ENCODE results near the gene BMERB1. TPM values are rescaled to one million over a fixed set of nuclear protein-coding genes. Genes with fewer than 3 reads are reported as not detected.

Gene BMERB1
- total RNA-seq, 2 donors from 2014 or later, result 55.0 to 55.3 TPM

- Histone ChIP-seq H3K27ac (no peak overlapping the region), H3K9me3 (peaks cover 0 to 19% of the 10 kb centered on the region in 2 donors), H3K4me1 (peaks cover 0 to 19% of the 10 kb centered on the region in 2 donors), H3K36me3 (peaks cover 55% of the 10 kb centered on the region), H3K27me3 (no peaks in the 10 kb centered on the region), H3K4me3 (no peak overlapping the region)
- DNase-seq (ENCODE audit: low spot score), result no peak
- no peak for TF ChIP-seq CTCF (IDR thresholded peaks at IDR 0.05)
These were observed 152.9 kb downstream of the BMERB1 start for GRCh38 chr16:15587152-15587825.

- Histone ChIP-seq H3K4me1 (peaks cover 0 to 30% of the 10 kb centered on the region in 2 donors), H3K36me3 (peaks cover 58% of the 10 kb centered on the region)
These were observed 157.9 kb downstream of the BMERB1 start for GRCh38 chr16:15592324-15592723.

GRCh38 chr16:15593235-15593634 lies 158.8 kb downstream of the BMERB1 start:
- Histone ChIP-seq H3K4me3 (no peak overlapping the region), H3K36me3 (peaks cover 58% of the 10 kb centered on the region), H3K27me3 (no peaks in the 10 kb centered on the region), H3K27ac (no peak overlapping the region), H3K9me3 (no peaks in the 10 kb centered on the region), H3K4me1 (peaks cover 0 to 30% of the 10 kb centered on the region in 2 donors)
- no peak for TF ChIP-seq CTCF (IDR thresholded peaks at IDR 0.05)
- no peak for DNase-seq (ENCODE audit: low spot score)

More at GRCh38 chr16:15592324-15592723, 157.9 kb downstream of the BMERB1 start:
- DNase-seq (ENCODE audit: low spot score), result no peak
- Histone ChIP-seq H3K4me3 (no peak overlapping the region), H3K9me3 (no peaks in the 10 kb centered on the region), H3K27ac (peak overlapping the region in 1 of 2 donors; percentile 8), H3K27me3 (no peaks in the 10 kb centered on the region)
- TF ChIP-seq CTCF (IDR thresholded peaks at IDR 0.05), result no peak

- Histone ChIP-seq H3K9me3 (no peaks in the 10 kb centered on the region), H3K27ac (no peak overlapping the region), H3K27me3 (no peaks in the 10 kb centered on the region), H3K4me1 (peaks cover 0 to 28% of the 10 kb centered on the region in 2 donors), H3K4me3 (no peak overlapping the region), H3K36me3 (peaks cover 60% of the 10 kb centered on the region)
- DNase-seq (ENCODE audit: low spot score), result no peak
- TF ChIP-seq CTCF (IDR thresholded peaks at IDR 0.05), result no peak
These were observed 160.4 kb downstream of the BMERB1 start for GRCh38 chr16:15594711-15595320.

- H3K27me3 ChIP-seq, result no peaks in the 10 kb centered on the region
- H3K27ac ChIP-seq, result no peak overlapping the region
- H3K9me3 ChIP-seq, result no peaks in the 10 kb centered on the region
- DNase-seq (ENCODE audit: low spot score), result no peak
- H3K4me1 ChIP-seq, result peaks cover 0 to 12% of the 10 kb centered on the region in 2 donors
- no peak overlapping the region for H3K4me3 ChIP-seq
- TF ChIP-seq CTCF (IDR thresholded peaks at IDR 0.05), result no peak
- H3K36me3 ChIP-seq, result peaks cover 83% of the 10 kb centered on the region
These were observed 162.7 kb downstream of the BMERB1 start for GRCh38 chr16:15597135-15597534.
